Hematopoietic multipotent progenitor cell treated with erythropoietin and hydrocortisone succinate and interleukin-3 and kit ligand, for 6 days (in vitro differentiated cells): ENCODE results near the gene TPST2.
A peak's percentile ranks its signal among the peaks of the same experiment; 100 is the strongest.

Experiments used
- DNase-seq: peaks from one replicate; pipeline ENCODE4 v3.0.0-alpha.2; 2015

TPST2 gene

GRCh38 chr22:26489447-26490036 is 100.4 kb downstream of the TPST2 start:
- DNase-seq, result no peak

- no peak for DNase-seq
Observed at GRCh38 chr22:26487996-26488395, 101.9 kb downstream of the TPST2 start.

GRCh38 chr22:26486394-26486793 is 103.5 kb downstream of the TPST2 start:
- DNase-seq, result no peak

GRCh38 chr22:26485806-26486390 is 104.0 kb downstream of the TPST2 start:
- DNase-seq, result peak; percentile 59

- DNase-seq, result no peak
Observed at GRCh38 chr22:26485013-26485412, 104.9 kb downstream of the TPST2 start.

GRCh38 chr22:26484360-26484706 is 105.6 kb downstream of the TPST2 start:
- peak; percentile 83 for DNase-seq

GRCh38 chr22:26483439-26484359 is 106.2 kb downstream of the TPST2 start, which contains the start of the genes HPS4 and SRRD:
Gene HPS4 (minus strand): TSS chr22:26483783. CDS start chr22:26481762, 2,021 bp downstream.
Gene SRRD (plus strand): TSS chr22:26483877. CDS start chr22:26483891, 14 bp downstream.
- DNase-seq, result peak; percentile 95

- no peak for DNase-seq
Observed at GRCh38 chr22:26483043-26483438, 106.9 kb downstream of the TPST2 start.

GRCh38 chr22:26482161-26482560 is 107.8 kb downstream of the TPST2 start:
- DNase-seq, result peak; percentile 69

GRCh38 chr22:26481694-26482093 is 108.2 kb downstream of the TPST2 start:
- DNase-seq, result no peak

GRCh38 chr22:26481112-26481693 is 108.7 kb downstream of the TPST2 start:
- DNase-seq, result no peak

GRCh38 chr22:26480611-26480932 is 109.4 kb downstream of the TPST2 start:
- DNase-seq, result no peak

- DNase-seq, result peak; percentile 82
Observed at GRCh38 chr22:26479792-26480610, 109.9 kb downstream of the TPST2 start.

GRCh38 chr22:26479043-26479791 is 110.7 kb downstream of the TPST2 start:
- DNase-seq, result peak; percentile 91

- DNase-seq, result no peak
Observed at GRCh38 chr22:26477341-26477731, 112.6 kb downstream of the TPST2 start.

- DNase-seq, result peak; percentile 61
Observed at GRCh38 chr22:26476705-26477340, 113.1 kb downstream of the TPST2 start.

GRCh38 chr22:26474682-26475081 is 115.2 kb downstream of the TPST2 start:
- DNase-seq, result peak; percentile 62
